NT2/D1 (cell line): ENCODE data around the gene OR8B3.

Experiments used
- DNase-seq: peaks from one replicate; pipeline ENCODE4 v3.0.0-alpha.2; 2011; ENCODE audit warnings: low read depth, low spot score
- H3K27me3 ChIP-seq: 2 replicates; pipeline ENCODE4 v1.6.0; 2011; ENCODE audit warnings: mild to moderate bottlenecking; ENCODE audit not compliant: insufficient read length, insufficient read depth
- H3K36me3 ChIP-seq: 2 replicates; pipeline ENCODE4 v1.6.1; 2011; ENCODE audit warnings: mild to moderate bottlenecking, low read length, mixed read lengths; ENCODE audit not compliant: insufficient read depth, insufficient read length
- H3K4me1 ChIP-seq: 2 replicates; pipeline ENCODE4 v1.5.1; 2011; ENCODE audit not compliant: insufficient read depth, insufficient read length
- H3K4me3 ChIP-seq: 2 replicates; pipeline ENCODE4 v1.5.1; 2011; ENCODE audit warnings: low read depth; ENCODE audit not compliant: insufficient read length
- H3K9ac ChIP-seq: 2 replicates; pipeline ENCODE4 v1.6.0; 2011; ENCODE audit warnings: low read depth; ENCODE audit not compliant: insufficient read length
- H3K9me3 ChIP-seq: 2 replicates; pipeline ENCODE4 v1.5.1; 2011; ENCODE audit warnings: mild to moderate bottlenecking, low read length; ENCODE audit not compliant: insufficient read depth
- SUZ12 ChIP-seq: IDR thresholded peaks from 2 replicates; pipeline ENCODE4 v1.6.1; 2011; ENCODE audit not compliant: insufficient read length, insufficient read depth; ENCODE audit errors: extremely low read depth
- YY1 ChIP-seq: IDR thresholded peaks from 2 replicates; pipeline ENCODE4 v1.6.1; 2011; ENCODE audit not compliant: insufficient read length, insufficient read depth
- ZNF274 ChIP-seq: IDR thresholded peaks from 2 replicates; pipeline ENCODE4 v1.6.1; 2011; ENCODE audit warnings: mild to moderate bottlenecking, low read depth, low read length

OR8B3 gene

DNA sequence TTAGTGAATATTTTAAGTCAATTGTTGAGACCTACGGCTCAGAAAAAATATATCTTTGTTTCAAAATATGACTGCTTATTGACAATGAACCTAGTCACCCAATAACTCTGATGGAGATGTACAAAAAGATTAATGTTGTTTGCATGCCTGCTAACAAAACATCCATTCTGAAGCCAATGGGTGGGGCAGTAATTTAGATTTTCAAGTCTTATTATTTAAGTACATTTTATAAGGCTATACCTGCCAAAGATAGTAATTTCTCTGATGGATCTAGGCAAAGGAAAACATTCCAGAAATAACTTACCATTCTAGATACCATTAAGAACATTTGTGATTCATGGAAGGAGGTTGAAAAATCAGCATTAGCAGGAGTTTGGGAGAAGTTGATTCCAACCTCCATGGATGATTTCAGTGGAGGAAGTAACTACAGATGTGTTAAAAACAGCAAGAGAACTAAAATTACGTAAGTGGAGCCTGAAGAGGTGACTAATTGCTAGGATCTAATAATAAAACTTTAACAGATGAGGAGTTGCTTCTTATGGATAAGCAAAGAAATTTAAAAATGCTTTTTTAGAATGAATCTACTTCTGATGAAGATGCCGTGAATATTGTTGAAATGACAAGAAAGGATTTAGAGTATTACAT is 52.4 kb downstream of the OR8B3 start:
- H3K36me3 ChIP-seq, result no peaks in the 10 kb centered on the region
- no peaks in the 10 kb centered on the region for H3K27me3 ChIP-seq
- H3K4me3 ChIP-seq, result no peak overlapping the region
- no peaks in the 10 kb centered on the region for H3K9me3 ChIP-seq
- no peak for DNase-seq
- no peaks in the 10 kb centered on the region for H3K4me1 ChIP-seq
- TF ChIP-seq SUZ12 (no peak), YY1 (no peak), ZNF274 (no peak)
- no peak overlapping the region for H3K9ac ChIP-seq
